Mucosa of descending colon (tissue), 3 donors: ENCODE measurements around the gene MCTP1. TPM values are rescaled to one million over a fixed set of nuclear protein-coding genes. Genes with fewer than 3 reads are reported as not detected.

Experiments used
- ATAC-seq: fragments of 200-7000 bp; cut with Tn5 transposase; one replicate; pipeline ENCODE4 v1.9.1; 2020; ENCODE audit warnings: mild to moderate bottlenecking, moderate library complexity
- DNase-seq, 3 donors: peaks; one replicate each; pipeline ENCODE4 v3.0.0-alpha.2; 2020
- H3K36me3 ChIP-seq: fragments of 200-600 bp; one replicate; pipeline ENCODE4 v1.8.0; 2021; ENCODE audit warnings: low read depth, mild to moderate bottlenecking
- H3K4me1 ChIP-seq: fragments of 200-600 bp; one replicate; pipeline ENCODE4 v1.8.0; 2021; ENCODE audit warnings: low read depth, mild to moderate bottlenecking
- H3K4me3 ChIP-seq: fragments of 200-600 bp; one replicate; pipeline ENCODE4 v1.8.0; 2021; ENCODE audit warnings: mild to moderate bottlenecking
- H3K9me3 ChIP-seq: fragments of 200-600 bp; one replicate; pipeline ENCODE4 v1.8.0; 2021; ENCODE audit warnings: mild to moderate bottlenecking
- intact Hi-C, 2 donors: fragments of 100-400 bp; cut with DNase I in 1 of 2; cut with micrococcal nuclease in 1 of 2; formaldehyde crosslinking; loops; one replicate each; pipeline versions ENCODE4 v1.11.0 to v1.11.1; 2022; cut with DNase I, micrococcal nuclease
- total RNA-seq, 3 donors: library from RNA; stranded (reverse); fragmentation: NEBNext Ultra II Directional in 2 of 3; extraction: Animal tissue kit (Norgen Biotek cat#: 25700) in 2 of 3; gene quantifications; one replicate each; pipeline versions ENCODE4 v1.2.1 to v1.2.4, GENCODE V29; 2021 to 2023
- TF ChIP-seq, protein P1 (sequence below): fragments of 200-600 bp; IDR thresholded peaks from one replicate; pipeline ENCODE4 v1.8.0; 2022; ENCODE audit warnings: antibody characterized with exemption, mild to moderate bottlenecking
- donor health status: DM: no; HTN: no; CAD: no; lungs with moderate emphysema.
- donor health status: DM: no; HTN: no; CAD: no.
- donor health status: DM: no; HTN: yes; CAD: no.

Gene MCTP1
- total RNA-seq, 3 donors from 2014 or later, result 6.8 to 12.3 (median 7.7) TPM

DNA sequence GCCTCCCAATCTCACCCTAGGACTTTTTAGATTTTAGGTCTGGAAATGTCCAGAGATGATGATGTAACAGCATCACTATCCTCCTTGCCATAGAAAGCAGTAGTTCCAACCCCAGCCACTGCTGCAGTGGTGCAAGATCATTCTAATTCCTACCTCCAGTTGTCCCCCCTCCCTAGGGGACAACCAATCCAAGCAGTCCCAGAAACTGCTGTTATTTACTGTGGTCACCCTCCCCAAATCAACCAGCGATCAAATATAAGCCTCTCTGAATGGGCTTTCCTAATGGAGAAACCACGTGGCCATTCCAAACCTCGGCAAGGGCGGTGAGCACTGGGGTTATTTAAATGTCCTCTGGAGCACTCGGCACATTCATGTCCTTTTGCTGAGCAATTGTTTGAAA, 506.6 kb downstream of the MCTP1 start:
- H3K4me3 ChIP-seq, result no peak overlapping the region
- no peaks in the 10 kb centered on the region for H3K4me1 ChIP-seq
- ATAC-seq (no peak), DNase-seq (no peak)
- intact Hi-C loops, result no loop called here
- TF ChIP-seq, protein P1, sequence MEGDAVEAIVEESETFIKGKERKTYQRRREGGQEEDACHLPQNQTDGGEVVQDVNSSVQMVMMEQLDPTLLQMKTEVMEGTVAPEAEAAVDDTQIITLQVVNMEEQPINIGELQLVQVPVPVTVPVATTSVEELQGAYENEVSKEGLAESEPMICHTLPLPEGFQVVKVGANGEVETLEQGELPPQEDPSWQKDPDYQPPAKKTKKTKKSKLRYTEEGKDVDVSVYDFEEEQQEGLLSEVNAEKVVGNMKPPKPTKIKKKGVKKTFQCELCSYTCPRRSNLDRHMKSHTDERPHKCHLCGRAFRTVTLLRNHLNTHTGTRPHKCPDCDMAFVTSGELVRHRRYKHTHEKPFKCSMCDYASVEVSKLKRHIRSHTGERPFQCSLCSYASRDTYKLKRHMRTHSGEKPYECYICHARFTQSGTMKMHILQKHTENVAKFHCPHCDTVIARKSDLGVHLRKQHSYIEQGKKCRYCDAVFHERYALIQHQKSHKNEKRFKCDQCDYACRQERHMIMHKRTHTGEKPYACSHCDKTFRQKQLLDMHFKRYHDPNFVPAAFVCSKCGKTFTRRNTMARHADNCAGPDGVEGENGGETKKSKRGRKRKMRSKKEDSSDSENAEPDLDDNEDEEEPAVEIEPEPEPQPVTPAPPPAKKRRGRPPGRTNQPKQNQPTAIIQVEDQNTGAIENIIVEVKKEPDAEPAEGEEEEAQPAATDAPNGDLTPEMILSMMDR, result no peak
- H3K36me3 ChIP-seq, result no peaks in the 10 kb centered on the region
- H3K9me3 ChIP-seq, result no peaks in the 10 kb centered on the region

DNA sequence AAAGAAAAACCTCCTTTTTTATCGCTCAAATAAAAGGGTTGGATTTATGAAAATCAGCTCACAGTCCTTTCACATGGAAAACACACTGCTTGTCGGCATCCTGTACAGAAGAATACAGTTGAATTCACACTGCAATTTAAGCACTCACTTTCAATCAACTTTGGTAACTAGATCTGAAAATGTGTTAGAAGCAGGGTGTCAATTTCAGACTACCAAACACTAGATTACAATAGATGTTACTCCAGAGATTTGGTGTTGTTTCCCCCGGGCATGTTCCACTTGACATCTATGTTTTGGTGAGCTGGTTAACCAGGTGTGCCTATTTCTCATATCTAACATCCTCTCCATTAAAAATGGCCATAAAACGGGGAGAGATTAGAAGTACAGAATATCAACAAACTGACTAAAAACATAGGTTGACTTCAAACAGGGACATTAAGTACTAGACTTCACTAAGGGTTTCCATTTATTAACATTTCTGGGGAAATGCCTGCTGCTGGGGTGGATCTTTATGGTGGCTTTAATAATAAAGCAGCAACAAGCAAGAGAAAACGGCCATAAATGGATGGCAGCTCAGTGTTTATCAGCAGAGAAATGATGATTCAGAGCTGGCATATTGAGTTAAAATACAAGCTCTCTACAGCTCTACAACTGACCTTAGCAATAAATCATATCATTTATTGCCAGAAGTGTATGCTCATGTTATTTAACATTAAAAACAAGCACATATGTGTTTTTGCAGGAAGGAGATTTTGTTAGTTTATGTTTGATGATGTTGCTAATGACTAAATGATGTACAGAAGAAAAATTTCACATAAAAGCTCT, 507.6 kb downstream of the MCTP1 start:
- H3K9me3 ChIP-seq, result no peaks in the 10 kb centered on the region
- TF ChIP-seq, protein P1, result no peak

DNA sequence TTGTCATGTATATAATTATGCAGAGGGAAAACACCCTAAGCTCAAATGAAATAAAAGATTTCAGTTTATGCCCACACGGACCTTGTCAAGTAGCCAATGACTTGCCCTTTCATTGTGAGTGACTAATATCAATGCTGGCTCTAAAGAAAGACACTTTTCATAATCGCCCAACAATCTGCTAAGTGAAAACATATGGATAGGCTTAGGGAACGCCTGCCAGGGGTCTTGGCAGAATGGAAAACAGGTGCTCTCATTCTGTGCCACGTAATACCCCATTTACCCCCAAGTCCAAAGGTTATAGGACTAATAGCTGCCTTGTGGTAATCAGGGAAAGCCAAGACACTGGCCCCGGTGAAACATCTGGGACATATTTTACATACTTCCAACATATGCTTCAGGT, 508.7 kb downstream of the MCTP1 start:
- ATAC-seq, result no peak
- no peaks in the 10 kb centered on the region for H3K36me3 ChIP-seq
- DNase-seq, result no peak
- no peaks in the 10 kb centered on the region for H3K4me1 ChIP-seq
- TF ChIP-seq, protein P1, result no peak
- intact Hi-C loops, result no loop called here
- no peaks in the 10 kb centered on the region for H3K9me3 ChIP-seq
- no peak overlapping the region for H3K4me3 ChIP-seq

More for the DNA sequence above, 507.6 kb downstream of the MCTP1 start:
- ATAC-seq (no peak), DNase-seq (no peak)
- Histone ChIP-seq H3K36me3 (no peaks in the 10 kb centered on the region), H3K4me1 (no peaks in the 10 kb centered on the region), H3K4me3 (no peak overlapping the region)
- intact Hi-C loops, result no loop called here

DNA sequence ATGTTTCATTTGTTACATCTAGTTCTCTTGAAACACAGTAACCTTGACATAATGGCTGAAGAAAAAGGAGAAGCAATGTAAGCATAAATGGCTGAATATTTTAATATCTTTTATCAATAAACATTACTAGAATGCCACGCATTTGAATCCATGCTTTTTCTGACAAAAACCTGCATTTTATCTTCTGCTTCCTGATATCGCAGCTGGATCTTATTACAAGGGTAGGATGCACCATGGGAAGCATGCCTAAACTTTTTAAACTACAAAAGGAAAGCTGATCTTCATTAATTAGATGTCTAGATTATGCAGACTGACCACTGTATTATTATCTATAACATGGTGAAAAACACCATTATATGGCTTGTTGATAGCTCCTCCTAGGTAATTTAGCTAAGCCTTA, 509.8 kb downstream of the MCTP1 start:
- intact Hi-C loops, result no loop called here
- no peaks in the 10 kb centered on the region for H3K36me3 ChIP-seq
- DNase-seq (no peak), ATAC-seq (no peak)
- no peaks in the 10 kb centered on the region for H3K9me3 ChIP-seq
- TF ChIP-seq, protein P1, result no peak
- no peaks in the 10 kb centered on the region for H3K4me1 ChIP-seq
- H3K4me3 ChIP-seq, result no peak overlapping the region

DNA sequence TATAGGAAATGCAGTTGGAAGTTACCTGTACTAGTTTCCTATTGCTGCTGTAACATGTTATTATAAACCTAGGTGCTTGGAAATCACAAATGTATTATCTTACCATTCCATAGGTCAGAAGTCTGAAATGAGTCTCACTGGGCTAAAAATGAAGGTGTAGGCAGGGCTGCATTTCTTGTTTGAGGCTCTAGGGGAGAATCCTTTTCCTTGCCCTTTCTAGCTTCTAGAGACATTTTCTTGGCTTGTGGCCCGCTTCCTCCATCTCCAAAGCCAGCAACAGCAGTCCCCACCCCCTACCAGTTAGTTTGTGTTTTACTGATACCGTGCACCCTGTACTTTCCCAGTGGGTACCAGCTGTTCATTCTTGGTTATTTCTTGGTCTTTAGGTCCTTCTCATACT, 513.2 kb downstream of the MCTP1 start:
- Histone ChIP-seq H3K36me3 (no peaks in the 10 kb centered on the region), H3K9me3 (no peaks in the 10 kb centered on the region), H3K4me1 (no peaks in the 10 kb centered on the region), H3K4me3 (no peak overlapping the region)
- DNase-seq, result no peak
- intact Hi-C loops, result no loop called here
- ATAC-seq, result no peak
- TF ChIP-seq, protein P1, result no peak
